ENCODE measurements around the gene KBTBD8.

KBTBD8 gene

GRCh38 chr3:67033079-67033478, 35.0 kb downstream of the KBTBD8 start:
- no peaks in the 10 kb centered on the region for H3K36me3 Mint-ChIP-seq (ENCODE audit: low read depth)
- H3K27me3 Mint-ChIP-seq (ENCODE audit: low read depth): no peaks in the 10 kb centered on the region
- no peak for TF ChIP-seq CTCF (IDR thresholded peaks at IDR 0.05; ENCODE audit: unreplicated experiment in 3 of 3)
- H3K9me3 Mint-ChIP-seq: no peaks in the 10 kb centered on the region
- H3K4me1 Mint-ChIP-seq: peaks cover 5% of the 10 kb centered on the region
- no peak overlapping the region for H3K4me3 Mint-ChIP-seq
- peak overlapping the region in 1 of 3 experiments; percentile 20 for H3K27ac Mint-ChIP-seq

DNA sequence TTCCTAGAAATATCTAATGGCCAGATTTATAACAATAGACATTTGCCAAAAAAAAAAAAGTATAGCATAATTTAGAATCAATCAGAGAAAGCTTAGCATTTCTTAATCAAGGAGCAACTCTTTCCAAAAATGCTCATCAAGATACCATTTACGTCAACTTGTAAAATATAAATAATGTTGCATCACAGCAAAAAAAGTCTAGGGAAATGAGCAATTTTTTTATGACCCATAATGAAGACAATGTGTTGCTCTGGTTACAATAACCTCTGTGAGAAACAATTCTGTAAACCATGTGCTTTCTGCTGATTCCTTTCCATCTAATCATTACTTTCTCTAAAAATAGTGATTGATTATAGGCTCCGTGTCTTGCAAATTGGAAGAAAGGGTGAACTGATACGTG, 36.3 kb downstream of the KBTBD8 start:
- no peak overlapping the region for H3K27ac Mint-ChIP-seq
- no peaks in the 10 kb centered on the region for H3K9me3 Mint-ChIP-seq
- no peak overlapping the region for H3K4me3 Mint-ChIP-seq
- TF ChIP-seq CTCF (IDR thresholded peaks at IDR 0.05; ENCODE audit: unreplicated experiment in 3 of 3): no peak
- H3K4me1 Mint-ChIP-seq: peaks cover 5% of the 10 kb centered on the region
- H3K27me3 Mint-ChIP-seq (ENCODE audit: low read depth): no peaks in the 10 kb centered on the region
- no peaks in the 10 kb centered on the region for H3K36me3 Mint-ChIP-seq (ENCODE audit: low read depth)

DNA sequence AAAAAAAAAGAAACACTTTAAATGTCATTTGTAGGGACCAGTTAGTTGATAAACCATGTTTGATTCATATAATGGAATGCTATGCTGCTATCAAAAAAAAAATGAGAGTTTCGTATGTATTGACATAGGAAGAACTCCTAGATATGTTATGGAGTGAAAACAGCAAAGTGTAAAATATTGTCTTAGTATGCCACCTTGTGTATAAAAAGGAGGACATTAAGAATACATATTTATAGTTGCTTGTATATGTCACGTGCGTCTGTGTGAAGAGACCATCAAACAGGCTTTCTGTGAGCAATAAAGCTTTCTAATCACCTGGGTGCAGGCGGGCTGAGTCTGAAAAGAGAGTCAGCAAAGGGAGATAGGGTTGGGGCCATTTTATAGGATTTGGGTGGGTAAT, 39.5 kb downstream of the KBTBD8 start:
- H3K27ac Mint-ChIP-seq: no peak overlapping the region
- no peaks in the 10 kb centered on the region for H3K27me3 Mint-ChIP-seq (ENCODE audit: low read depth)
- no peak overlapping the region for H3K4me3 Mint-ChIP-seq
- no peaks in the 10 kb centered on the region for H3K9me3 Mint-ChIP-seq
- no peak for TF ChIP-seq CTCF (IDR thresholded peaks at IDR 0.05; ENCODE audit: unreplicated experiment in 3 of 3)
- peaks cover 5% of the 10 kb centered on the region for H3K4me1 Mint-ChIP-seq
- no peaks in the 10 kb centered on the region for H3K36me3 Mint-ChIP-seq (ENCODE audit: low read depth)

- Mint-ChIP-seq H3K36me3 (ENCODE audit: low read depth) (no peaks in the 10 kb centered on the region), H3K4me1 (no peaks in the 10 kb centered on the region), H3K27me3 (ENCODE audit: low read depth) (no peaks in the 10 kb centered on the region), H3K9me3 (no peaks in the 10 kb centered on the region), H3K27ac (no peak overlapping the region), H3K4me3 (no peak overlapping the region)
- no peak for TF ChIP-seq CTCF (IDR thresholded peaks at IDR 0.05; ENCODE audit: unreplicated experiment in 3 of 3)
Measured at GRCh38 chr3:67044295-67044694, 46.2 kb downstream of the KBTBD8 start.

DNA sequence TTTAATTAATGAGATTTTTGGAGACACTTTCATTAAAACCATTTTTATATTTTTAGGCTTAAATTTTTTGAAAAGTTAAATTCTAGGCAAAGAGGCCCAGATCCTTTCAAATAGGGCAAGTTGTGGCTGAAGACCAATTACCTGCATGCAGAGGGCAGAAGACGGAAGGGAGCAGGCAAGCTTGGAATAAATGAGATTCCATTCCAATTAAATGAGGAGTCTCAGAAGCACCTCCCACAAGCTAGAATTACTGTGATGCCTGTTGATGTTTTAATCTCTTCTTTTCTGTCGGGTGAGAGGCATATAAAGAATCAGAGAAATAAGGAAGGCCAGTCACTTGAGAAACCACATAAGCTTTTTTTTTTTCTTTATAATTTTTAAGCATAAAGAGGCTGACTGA, 46.8 kb downstream of the KBTBD8 start:
- no peak overlapping the region for H3K27ac Mint-ChIP-seq
- no peak overlapping the region for H3K4me3 Mint-ChIP-seq
- H3K9me3 Mint-ChIP-seq: no peaks in the 10 kb centered on the region
- H3K4me1 Mint-ChIP-seq: no peaks in the 10 kb centered on the region
- TF ChIP-seq CTCF (IDR thresholded peaks at IDR 0.05; ENCODE audit: unreplicated experiment in 3 of 3): no peak
- H3K36me3 Mint-ChIP-seq (ENCODE audit: low read depth): no peaks in the 10 kb centered on the region
- no peaks in the 10 kb centered on the region for H3K27me3 Mint-ChIP-seq (ENCODE audit: low read depth)

- Mint-ChIP-seq H3K9me3 (peaks cover 3% of the 10 kb centered on the region), H3K36me3 (ENCODE audit: low read depth) (no peaks in the 10 kb centered on the region), H3K27ac (no peak overlapping the region), H3K4me3 (no peak overlapping the region), H3K27me3 (ENCODE audit: low read depth) (no peaks in the 10 kb centered on the region), H3K4me1 (no peaks in the 10 kb centered on the region)
- no peak for TF ChIP-seq CTCF (IDR thresholded peaks at IDR 0.05; ENCODE audit: unreplicated experiment in 3 of 3)
Measured at GRCh38 chr3:67045711-67046465, 47.8 kb downstream of the KBTBD8 start.

Data from nephron (organoid).